ENCODE data around the gene OR9Q1.

GRCh38 chr11:58034471-58034870, 10.8 kb downstream of the OR9Q1 start:
- TF ChIP-seq CTCF (IDR thresholded peaks at IDR 0.05) (no peak), EZH2phosphoT487 (IDR thresholded peaks at IDR 0.05) (no peak), EZH2 (IDR thresholded peaks at IDR 0.05) (no peak)
